ENCODE results near the gene DLGAP1. TPM values are rescaled to one million over a fixed set of nuclear protein-coding genes. Genes with fewer than 3 reads are reported as not detected.

Gene DLGAP1
- total and polyA plus RNA-seq, 10 of the 15 experiments (the other 5 are each of a cell fraction or from before 2014, with no cell fraction given) = 0.23 to 27.6 (median 1.9) TPM

DNA sequence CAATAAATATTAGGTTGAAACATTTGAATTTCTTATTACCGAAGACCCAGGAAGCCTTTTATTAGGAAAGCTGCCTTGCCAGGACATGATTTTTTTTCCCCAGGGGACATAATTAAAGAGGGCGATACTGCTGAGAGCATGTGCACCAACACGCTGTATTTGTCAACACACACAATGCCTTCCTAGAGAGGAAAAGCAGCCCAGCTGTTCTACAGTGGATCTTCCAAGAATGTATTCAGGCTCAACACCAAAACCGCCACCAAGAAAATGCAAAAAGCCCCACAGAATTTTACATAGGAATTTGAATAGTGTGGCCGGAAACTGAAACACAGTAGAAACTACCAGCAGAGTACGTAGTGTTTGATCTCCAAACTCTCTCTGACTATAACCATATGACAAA, 320.4 kb downstream of the DLGAP1 start:
- BruUV-seq (replicated peaks) = no TSS peak
- no peaks in the 10 kb centered on the region for H4K20me1 ChIP-seq (ENCODE audit: control insufficient read depth, insufficient read depth)
- ChIA-PET CTCF (no interaction called here), POLR2A (no interaction called here), SMC1A (ENCODE audit: uncharacterized antibody, unreplicated experiment) (interaction anchor here (0.7 to 1.7 kb wide), 9 partner anchors 13 to 149 kb away, joined by 3 to 7 read pairs (median 4); no protein-coding TSS in a partner anchor), RAD21 (ENCODE audit: unreplicated experiment) (no interaction called here)
- no peaks in the 10 kb centered on the region for H3K9me3 ChIP-seq (replicated peaks; ENCODE audit: control insufficient read depth, insufficient read depth, low read length)
- H3K36me3 ChIP-seq (ENCODE audit: control insufficient read depth in 2 of 2, insufficient read depth in 2 of 2, low read length in 1 of 2) = no peaks in the 10 kb centered on the region
- DNase-seq (ENCODE audit: low read depth, low spot score) (no peak), FAIRE-seq (no peak), ATAC-seq (no peak; the same call in 1 of the 3 replicates)
- H3K4me3 ChIP-seq = no peak overlapping the region
- no peak overlapping the region for H2AFZ ChIP-seq (ENCODE audit: control insufficient read depth, low read depth, low read length)
- no peak overlapping the region for H3K27ac ChIP-seq (ENCODE audit: control insufficient read depth, insufficient read depth)
- H3K27me3 ChIP-seq (replicated peaks in 1 of 2; ENCODE audit: control insufficient read depth in 2 of 2, insufficient read depth in 2 of 2, low read length in 1 of 2) = no peaks in the 10 kb centered on the region
- in situ Hi-C loops (cut with MboI) (no loop called here), intact Hi-C loops (cut with micrococcal nuclease; ENCODE audit: unreplicated experiment) (no loop called here)
- H3K4me2 ChIP-seq (ENCODE audit: control insufficient read depth, insufficient read depth) = no peak overlapping the region
- 28% methylated on average over 6 of the region's 6 CpGs for WGBS (ENCODE audit: insufficient coverage, insufficient replicate concordance, low lambda C conversion rate, missing lambda C conversion rate)
- no peaks in the 10 kb centered on the region for H3K4me1 ChIP-seq (ENCODE audit: control insufficient read depth, insufficient read depth, low read length)
- no peak overlapping the region for H3K9ac ChIP-seq (ENCODE audit: control insufficient read depth, insufficient read depth, low read length)
- no peaks in the 10 kb centered on the region for H3K79me2 ChIP-seq (ENCODE audit: control insufficient read depth, insufficient read depth, low read length)
- no peak for TF ChIP-seq NFYA (IDR thresholded peaks at IDR 0.05; ENCODE audit: borderline replicate concordance, low read depth, low read length)
- no peak for TF ChIP-seq IKZF1 (conservative IDR thresholded peaks at IDR 0.05)
- TF ChIP-seq TCF3 (IDR thresholded peaks at IDR 0.05; ENCODE audit: borderline replicate concordance, insufficient read depth, low read depth, low read length) = no peak
- TF ChIP-seq FOS (IDR thresholded peaks at IDR 0.05; ENCODE audit: borderline replicate concordance, extremely low read depth, insufficient read length) = no peak
- TF ChIP-seq STAT1 (conservative IDR thresholded peaks at IDR 0.05) = no peak
- no peak for TF ChIP-seq SREBF1 (IDR thresholded peaks at IDR 0.05; ENCODE audit: low read length)
- TF ChIP-seq NBN (IDR thresholded peaks at IDR 0.05) = no peak
- no peak for TF ChIP-seq BACH1 (IDR thresholded peaks at IDR 0.05; ENCODE audit: borderline replicate concordance)
- TF ChIP-seq, protein P1, sequence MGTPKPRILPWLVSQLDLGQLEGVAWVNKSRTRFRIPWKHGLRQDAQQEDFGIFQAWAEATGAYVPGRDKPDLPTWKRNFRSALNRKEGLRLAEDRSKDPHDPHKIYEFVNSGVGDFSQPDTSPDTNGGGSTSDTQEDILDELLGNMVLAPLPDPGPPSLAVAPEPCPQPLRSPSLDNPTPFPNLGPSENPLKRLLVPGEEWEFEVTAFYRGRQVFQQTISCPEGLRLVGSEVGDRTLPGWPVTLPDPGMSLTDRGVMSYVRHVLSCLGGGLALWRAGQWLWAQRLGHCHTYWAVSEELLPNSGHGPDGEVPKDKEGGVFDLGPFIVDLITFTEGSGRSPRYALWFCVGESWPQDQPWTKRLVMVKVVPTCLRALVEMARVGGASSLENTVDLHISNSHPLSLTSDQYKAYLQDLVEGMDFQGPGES (IDR thresholded peaks at IDR 0.05) = no peak
